HG03025 (cell line): Measurements from ENCODE around the gene ZNF195.
"Not testable (repeated sequence)": the region's sequence is repeated elsewhere in the genome, so short reads cannot be mapped to it uniquely, and the experiment has no call there.

ENCODE experiments used
- ATAC-seq: cut with Tn5 transposase; IDR thresholded peaks from one replicate; pipeline ENCODE4 v1.9.1; 2021; ENCODE audit warnings: mild to moderate bottlenecking, moderate library complexity; ENCODE audit not compliant: unreplicated experiment, low FRiP score

The ZNF195 gene

GRCh38 chr11:3404076-3404925, 25.4 kb upstream of the ZNF195 start:
- ATAC-seq: not testable (repeated sequence)

DNA sequence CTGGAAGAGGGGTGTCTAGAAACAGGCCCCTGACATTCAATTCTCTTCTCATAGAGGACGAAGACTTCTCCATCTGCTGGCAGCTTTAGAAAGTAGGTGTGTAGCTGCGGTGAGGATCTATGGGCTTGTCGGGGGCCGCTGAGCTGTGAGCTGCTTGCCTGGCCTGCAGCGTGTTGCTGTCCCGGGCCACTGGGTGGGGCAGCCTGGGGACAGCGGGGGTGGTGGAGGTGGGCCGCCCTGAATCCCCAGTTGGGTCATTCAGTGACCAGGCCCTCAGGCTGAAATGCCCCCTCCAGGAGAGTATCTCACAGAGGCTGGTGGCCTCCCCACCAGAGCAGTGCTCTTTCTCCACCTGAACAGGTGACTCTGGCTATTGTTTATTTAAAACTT, 23.9 kb upstream of the ZNF195 start:
- not testable (repeated sequence) for ATAC-seq

DNA sequence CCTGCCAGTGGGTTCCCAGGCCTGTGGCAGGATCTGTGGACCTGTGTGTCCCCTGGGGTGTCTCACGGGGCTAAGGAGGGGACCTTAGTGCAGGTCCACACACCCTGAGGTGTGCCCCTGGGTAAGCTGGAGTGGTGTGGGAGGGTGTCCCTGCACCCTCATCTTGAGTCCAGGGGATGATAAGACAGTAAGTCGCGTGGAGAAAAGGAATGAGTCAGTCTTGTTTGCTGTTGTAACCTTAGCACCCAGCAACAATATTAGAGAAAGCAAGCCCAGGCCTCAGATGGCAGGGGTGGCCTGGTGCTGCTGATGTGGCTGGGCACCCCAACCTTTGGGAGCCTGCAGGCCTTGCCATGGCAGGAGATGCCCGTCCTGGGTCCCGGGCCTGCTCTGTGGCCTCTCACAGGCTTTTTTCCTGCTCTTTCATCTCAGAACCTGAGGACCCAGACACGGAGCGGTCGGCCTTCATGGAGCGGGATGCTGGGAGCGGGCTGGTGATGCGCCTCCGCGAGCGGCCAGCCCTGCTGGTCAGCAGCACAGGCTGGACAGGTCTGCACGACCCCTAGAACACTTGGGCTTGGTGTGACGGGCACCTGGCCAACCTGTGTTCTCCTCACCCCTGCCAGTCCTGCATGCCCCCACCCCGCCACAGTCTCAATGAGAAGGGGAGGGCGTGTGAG, 23.4 kb upstream of the ZNF195 start:
- not testable (repeated sequence) for ATAC-seq

GRCh38 chr11:3401052-3401451, 22.1 kb upstream of the ZNF195 start:
- not testable (repeated sequence) for ATAC-seq

GRCh38 chr11:3398509-3398908, 19.6 kb upstream of the ZNF195 start:
- ATAC-seq: not testable (repeated sequence)

DNA sequence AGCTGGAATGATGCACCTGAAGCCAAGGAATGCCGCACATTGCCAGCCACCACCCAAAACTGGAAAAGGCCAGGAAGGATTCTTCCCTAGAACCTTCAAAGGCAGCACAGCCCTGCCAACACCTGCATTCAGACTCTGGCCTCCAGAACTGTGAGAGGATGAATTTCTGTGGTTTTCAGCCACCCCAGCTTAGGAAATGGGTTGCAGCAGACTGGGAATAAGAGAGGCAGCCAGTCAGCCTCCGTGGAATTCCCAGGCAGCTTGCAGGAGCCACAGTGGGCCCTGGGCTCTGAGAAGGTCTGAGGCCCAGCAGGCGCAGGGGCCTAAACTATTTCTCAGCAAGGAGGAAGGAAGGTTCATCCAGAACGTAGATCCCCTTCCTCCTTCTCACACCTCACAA, 19.2 kb upstream of the ZNF195 start:
- not testable (repeated sequence) for ATAC-seq

DNA sequence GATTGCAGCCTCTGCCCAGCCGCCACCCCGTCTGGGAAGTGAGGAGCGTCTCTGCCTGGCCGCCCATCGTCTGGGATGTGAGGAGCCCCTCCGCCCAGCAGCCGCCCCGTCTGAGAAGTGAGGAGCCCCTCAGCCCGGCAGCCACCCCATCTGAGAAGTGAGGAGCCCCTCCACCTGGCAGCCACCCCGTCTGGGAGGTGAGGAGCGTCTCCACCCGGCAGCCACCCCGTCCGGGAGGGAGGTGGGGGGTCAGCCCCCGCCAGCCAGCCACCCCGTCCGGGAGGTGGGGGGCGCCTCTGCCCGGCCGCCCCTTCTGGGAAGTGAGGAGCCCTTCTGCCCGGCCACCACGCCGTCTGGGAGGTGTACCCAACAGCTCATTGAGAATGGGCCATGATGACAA, 18.3 kb upstream of the ZNF195 start:
- ATAC-seq: not testable (repeated sequence)

DNA sequence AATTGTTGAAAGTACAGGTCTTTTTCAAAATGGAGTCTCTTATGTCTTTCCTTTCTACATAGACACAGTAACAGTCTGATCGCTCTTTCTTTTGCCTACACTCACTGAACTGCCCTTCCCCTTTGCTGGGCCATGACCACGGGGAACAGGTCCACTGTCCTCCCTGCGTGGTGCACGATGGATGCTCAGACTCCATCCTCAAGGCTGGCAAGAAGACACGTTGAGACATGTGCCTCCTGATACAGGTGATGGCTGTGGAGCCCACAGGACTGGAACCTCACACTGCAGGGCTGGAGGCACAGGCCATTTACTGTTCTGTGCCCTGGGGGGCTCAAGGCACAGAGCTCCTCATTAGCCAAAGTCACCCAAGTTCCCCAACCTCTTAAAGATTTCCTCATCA, 16.5 kb upstream of the ZNF195 start:
- not testable (repeated sequence) for ATAC-seq

DNA sequence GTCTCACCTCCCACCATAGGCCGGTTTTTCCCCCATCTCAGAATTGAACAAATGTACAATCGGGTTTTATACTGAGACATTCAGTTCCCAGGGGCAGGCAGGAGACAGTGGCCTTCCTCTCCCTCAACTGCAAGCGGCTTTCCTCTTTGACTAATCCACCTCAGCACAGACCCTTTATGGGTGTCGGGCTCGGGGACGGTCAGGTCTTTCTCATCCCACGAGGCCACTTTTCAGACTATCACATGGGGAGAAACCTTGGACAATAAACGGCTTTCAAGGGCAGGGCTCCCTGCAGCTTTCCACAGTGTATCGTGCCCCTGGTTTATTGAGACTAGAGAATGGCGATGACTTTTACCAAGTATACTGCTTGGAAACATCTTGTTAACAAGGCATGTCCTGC, 16.0 kb upstream of the ZNF195 start:
- not testable (repeated sequence) for ATAC-seq

DNA sequence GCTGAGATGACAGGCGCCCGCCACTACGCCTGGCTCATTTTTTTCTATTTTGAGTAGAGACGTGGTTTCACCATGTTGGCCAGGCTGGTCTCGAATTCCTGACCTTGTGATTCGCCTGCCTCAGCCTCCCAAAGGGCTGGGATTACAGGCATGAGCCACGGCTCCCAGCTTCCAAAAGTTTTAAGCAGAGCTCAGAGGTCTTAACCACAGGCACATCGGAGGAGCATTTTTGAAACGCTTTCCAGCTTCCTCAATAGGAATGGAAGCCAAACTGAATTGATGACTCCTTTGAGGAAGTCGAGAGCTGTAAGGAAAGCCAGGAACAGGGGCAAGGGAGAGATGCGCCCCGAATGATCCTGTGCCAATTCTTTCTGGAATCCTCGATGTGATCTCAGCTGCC, 14.5 kb upstream of the ZNF195 start:
- ATAC-seq: not testable (repeated sequence)

DNA sequence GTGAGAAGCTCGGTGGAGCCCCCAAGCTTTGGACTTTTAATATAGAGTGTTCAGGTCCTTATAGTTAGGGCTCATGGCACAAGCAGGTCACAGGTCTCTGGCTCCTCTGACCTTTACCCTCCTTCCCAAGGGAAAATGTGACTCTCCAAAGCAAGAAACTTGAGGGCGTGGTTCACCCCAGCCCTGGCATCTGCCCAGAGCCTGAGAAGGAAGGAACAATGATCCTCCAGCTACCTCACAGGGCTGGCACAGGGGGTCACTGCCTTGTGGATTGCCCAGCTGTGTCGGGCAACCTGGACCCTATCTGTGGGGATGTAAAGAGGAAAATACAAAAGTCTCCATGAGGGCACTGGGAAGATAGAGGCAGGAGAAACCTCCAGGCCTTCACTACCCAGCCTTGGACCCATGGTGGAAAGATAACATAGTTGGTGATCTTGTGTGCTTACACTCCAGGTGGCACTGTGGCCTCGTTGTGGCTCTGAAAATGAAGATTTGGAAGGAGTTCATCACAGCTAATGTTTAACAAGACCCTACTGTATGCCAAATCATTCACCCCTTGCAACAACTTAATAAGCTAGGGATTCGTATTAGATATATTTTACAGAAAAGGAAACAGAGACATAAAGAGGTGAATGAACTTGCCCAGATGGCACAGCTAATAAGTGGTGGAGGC, 3.8 kb upstream of the ZNF195 start:
- ATAC-seq: no peak

DNA sequence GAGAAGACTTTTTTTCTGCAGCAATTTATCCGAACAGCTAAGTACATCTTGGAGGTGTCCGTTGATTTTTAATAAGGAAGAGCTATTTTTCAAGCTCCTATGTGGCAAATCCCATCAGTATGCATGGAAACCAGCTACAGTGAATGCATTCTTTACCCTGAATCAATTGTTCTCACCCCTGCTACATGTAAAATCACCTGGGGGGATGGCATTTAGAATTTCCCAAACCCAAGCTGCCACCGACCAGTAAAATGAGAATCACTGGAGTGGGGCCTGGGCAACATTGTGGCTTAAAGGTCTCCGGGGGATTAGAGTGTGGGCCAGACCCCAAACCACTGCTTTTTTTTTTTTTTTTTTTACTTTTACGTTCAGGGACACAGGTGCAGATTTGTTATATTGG, 2.8 kb upstream of the ZNF195 start:
- no peak for ATAC-seq

- ATAC-seq: no peak
Observed at GRCh38 chr11:3380706-3381545, 2.0 kb upstream of the ZNF195 start.

- ATAC-seq: no peak
Observed at GRCh38 chr11:3375552-3375951, 3.4 kb downstream of the ZNF195 start.

GRCh38 chr11:3370311-3370870, 8.6 kb downstream of the ZNF195 start:
- no peak for ATAC-seq

DNA sequence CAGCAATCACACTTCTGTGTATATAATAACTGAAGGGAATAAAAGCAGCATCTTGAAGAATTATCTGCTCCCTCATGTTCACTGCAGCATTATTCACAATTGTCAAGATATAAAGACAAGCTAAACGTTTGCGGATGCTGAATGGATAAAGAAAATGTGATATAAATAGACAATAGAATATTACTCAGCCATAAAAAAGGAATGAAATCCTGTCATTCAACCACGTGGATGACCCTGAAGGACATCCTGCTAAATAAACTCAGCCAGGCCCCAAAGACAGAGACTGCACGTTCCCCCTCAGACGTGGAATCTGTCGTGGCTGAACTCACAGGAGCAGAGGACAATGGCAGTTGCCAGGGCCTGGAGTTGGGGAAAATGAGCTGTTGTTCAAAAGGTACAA, 9.6 kb downstream of the ZNF195 start:
- ATAC-seq: no peak

DNA sequence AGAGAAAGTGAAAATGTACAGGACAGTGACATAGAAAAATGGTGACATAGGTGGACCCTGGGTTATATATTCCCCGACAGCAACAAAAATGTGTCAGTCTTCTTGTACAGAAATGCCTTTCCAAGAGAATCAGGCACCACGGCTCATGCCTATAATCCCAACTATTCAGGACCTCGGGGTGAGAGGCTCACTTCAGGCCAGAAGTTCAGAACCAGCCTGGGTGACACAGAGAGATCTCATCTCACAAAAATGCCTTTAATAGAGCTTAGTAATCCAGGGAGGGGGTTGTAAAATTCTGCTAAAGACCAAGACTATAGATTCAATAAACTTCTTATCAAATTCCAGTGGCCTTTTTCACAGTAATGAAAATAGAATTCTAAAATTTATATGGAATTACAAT, 10.7 kb downstream of the ZNF195 start:
- no peak for ATAC-seq

GRCh38 chr11:3367221-3367620, 11.7 kb downstream of the ZNF195 start:
- ATAC-seq: no peak

DNA sequence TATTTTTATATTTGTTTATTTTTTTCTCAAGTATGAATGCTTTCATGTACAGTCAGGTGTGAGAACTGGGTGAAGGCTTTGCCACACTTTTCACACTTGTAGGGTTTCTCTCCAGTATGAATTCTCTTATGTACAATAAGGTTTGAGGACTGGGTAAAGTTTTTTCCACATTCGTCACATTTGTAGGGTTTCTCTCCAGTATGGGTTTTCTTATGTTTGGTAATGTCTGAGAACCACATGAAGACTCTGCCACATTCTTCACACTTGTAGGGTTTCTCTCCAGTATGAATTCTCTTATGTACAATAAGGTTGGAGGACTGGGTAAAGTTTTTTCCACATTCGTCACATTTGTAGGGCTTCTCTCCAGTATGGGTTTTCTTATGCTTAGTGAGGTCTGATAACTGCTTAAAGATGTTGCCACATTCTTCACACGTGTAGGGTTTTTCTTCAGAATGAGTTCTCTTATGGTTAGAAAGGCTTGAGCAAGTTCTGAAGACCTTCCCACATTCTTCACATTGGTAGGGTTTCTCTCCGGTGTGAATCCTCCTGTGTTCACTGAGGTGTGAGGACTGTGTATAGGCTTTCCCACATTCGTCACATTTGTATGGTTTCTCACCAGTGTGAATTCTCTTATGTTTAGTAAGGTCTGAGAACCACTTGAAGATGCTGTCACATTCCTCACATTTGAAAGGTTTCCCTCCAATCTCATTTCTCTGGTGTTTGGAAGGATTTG, 19.7 kb downstream of the ZNF195 start:
- no peak for ATAC-seq
